Renal cortex interstitium (tissue), 3 donors: ENCODE data around the gene GTF2H4. TPM values are rescaled to one million over a fixed set of nuclear protein-coding genes. Genes with fewer than 3 reads are reported as not detected.

Experiments
- polyA plus RNA-seq, 3 donors: library from polyadenylated mRNA; unstranded; fragments of 120-200 nt; gene quantifications; one replicate each; pipeline ENCODE4 v1.2.1, GENCODE V29; 2013; ENCODE audit not compliant: insufficient read length in 3 of 3

The GTF2H4 gene
- polyA plus RNA-seq, 3 donors, result 41.4 to 54.3 (median 48.3) TPM

Other genes with a start within 250 kb of the GTF2H4 start
- 10 to 100 TPM; 46.2 to 51.0 (median 50.7) TPM for gene DHX16, start 235.2 kb upstream of the GTF2H4 start, polyA plus RNA-seq
- gene PPP1R18, start 221.6 kb upstream of the GTF2H4 start, polyA plus RNA-seq, result 10 to 100 TPM; 29.8 to 43.1 (median 34.2) TPM
- 10 to 100 TPM; 34.1 to 43.5 (median 35.2) TPM for gene NRM, start 217.2 kb upstream of the GTF2H4 start, polyA plus RNA-seq
- 10 to 100 TPM; 46.4 to 51.0 (median 48.0) TPM for gene MDC1, start 190.9 kb upstream of the GTF2H4 start, polyA plus RNA-seq
- 1,000 to 10,000 TPM; 1,054 to 1,337 (median 1,265) TPM for gene TUBB, start 187.9 kb upstream of the GTF2H4 start, polyA plus RNA-seq
- gene FLOT1, start 165.5 kb upstream of the GTF2H4 start, polyA plus RNA-seq, result 100 to 1,000 TPM; 134 to 139 (median 138) TPM
- 10 to 100 TPM; 18.3 to 29.0 (median 20.2) TPM for gene IER3, start 163.7 kb upstream of the GTF2H4 start, polyA plus RNA-seq
- 100 to 1,000 TPM; 145 to 195 (median 177) TPM for gene DDR1, start 23.7 kb upstream of the GTF2H4 start, polyA plus RNA-seq
- 10 to 100 TPM; 41.6 to 50.7 (median 48.3) TPM for gene VARS2, start 6.0 kb downstream of the GTF2H4 start, polyA plus RNA-seq
- 1 to 10 TPM in 2 of 3 donors, under 1 TPM in 1; 0.80 to 1.3 (median 1.2) TPM for gene SFTA2, start 24.0 kb downstream of the GTF2H4 start, polyA plus RNA-seq
- gene MUCL3, start 32.8 kb downstream of the GTF2H4 start, polyA plus RNA-seq, result under 1 TPM; 0.03 to 0.18 (median 0.08) TPM
- not detected for gene MUC21, start 75.5 kb downstream of the GTF2H4 start, polyA plus RNA-seq
- not detected for gene MUC22, start 102.3 kb downstream of the GTF2H4 start, polyA plus RNA-seq
- gene C6orf15, start 204.4 kb downstream of the GTF2H4 start, polyA plus RNA-seq, result not detected
- under 1 TPM; 0.23 to 0.34 (median 0.30) TPM for gene PSORS1C1, start 206.6 kb downstream of the GTF2H4 start, polyA plus RNA-seq
- not detected for gene CDSN, start 212.2 kb downstream of the GTF2H4 start, polyA plus RNA-seq
- under 1 TPM in 2 of 3 donors, not detected in 1; 0.14 to 0.17 TPM for gene PSORS1C2, start 230.9 kb downstream of the GTF2H4 start, polyA plus RNA-seq
- gene CCHCR1, start 249.6 kb downstream of the GTF2H4 start, polyA plus RNA-seq, result 10 to 100 TPM; 30.5 to 41.6 (median 35.2) TPM